ENCODE data around the gene PKIB.

PKIB gene

DNA sequence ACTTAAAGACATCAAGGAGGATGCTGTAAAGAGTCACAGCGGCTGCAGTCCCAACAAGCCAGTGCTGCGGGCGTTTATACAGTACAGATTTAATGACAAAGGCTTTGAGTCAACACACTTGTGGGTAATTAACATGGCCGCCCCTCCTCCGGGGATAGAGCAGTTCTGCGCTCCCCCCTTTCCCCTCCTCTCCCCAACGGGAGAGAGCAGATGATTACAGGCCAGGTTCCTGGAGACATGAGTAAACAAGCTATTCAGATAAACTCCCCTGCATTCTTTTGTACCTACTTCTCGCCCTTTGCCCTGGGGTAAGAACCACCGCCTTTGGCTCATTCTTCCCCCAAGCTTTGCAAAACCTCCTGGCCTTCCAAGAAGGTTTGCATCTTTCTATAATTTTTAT is 145.7 kb downstream of the PKIB start:
- TF ChIP-seq CREB1 (IDR thresholded peaks at IDR 0.05; ENCODE audit: low read depth) = no peak
- TF ChIP-seq MAX (IDR thresholded peaks at IDR 0.05) = no peak
- TF ChIP-seq TAF1 (IDR thresholded peaks at IDR 0.05; ENCODE audit: low read depth) = no peak

DNA sequence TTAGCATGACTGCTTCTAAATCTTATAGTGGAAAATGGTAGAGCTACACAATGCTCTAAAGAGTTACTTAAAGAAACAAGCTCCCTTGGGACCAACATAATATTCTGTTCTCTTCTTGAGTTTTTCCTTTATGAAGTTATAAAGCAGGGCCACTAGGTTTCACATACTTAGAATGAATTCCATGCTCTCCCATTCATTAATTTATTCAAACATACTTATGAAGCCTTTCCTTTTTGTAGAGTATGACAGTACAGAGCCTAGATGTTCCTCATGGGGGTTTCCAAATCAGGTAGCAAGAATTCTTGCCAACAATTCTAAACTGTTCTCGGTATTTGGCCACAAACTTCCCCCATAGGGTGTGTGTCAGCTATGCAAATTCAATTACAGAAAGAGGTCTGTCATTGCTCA is 148.7 kb downstream of the PKIB start:
- no peak for TF ChIP-seq FOXM1 (IDR thresholded peaks at IDR 0.05; ENCODE audit: borderline replicate concordance, low read depth)
- TF ChIP-seq EP300 (IDR thresholded peaks at IDR 0.05; ENCODE audit: borderline replicate concordance) = no peak
- no peak for TF ChIP-seq CREB1 (IDR thresholded peaks at IDR 0.05; ENCODE audit: low read depth)
- TF ChIP-seq TEAD4 (IDR thresholded peaks at IDR 0.05) = no peak
- TF ChIP-seq EGR1 (IDR thresholded peaks at IDR 0.05) = no peak
- TF ChIP-seq RAD21 (IDR thresholded peaks at IDR 0.05; ENCODE audit: low read depth) = no peak
- TF ChIP-seq, protein P1, sequence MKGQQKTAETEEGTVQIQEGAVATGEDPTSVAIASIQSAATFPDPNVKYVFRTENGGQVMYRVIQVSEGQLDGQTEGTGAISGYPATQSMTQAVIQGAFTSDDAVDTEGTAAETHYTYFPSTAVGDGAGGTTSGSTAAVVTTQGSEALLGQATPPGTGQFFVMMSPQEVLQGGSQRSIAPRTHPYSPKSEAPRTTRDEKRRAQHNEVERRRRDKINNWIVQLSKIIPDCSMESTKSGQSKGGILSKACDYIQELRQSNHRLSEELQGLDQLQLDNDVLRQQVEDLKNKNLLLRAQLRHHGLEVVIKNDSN (IDR thresholded peaks at IDR 0.05) = no peak
- no peak for TF ChIP-seq NFIC (IDR thresholded peaks at IDR 0.05)
- TF ChIP-seq TCF12 (IDR thresholded peaks at IDR 0.05; ENCODE audit: low read depth) = no peak
- TF ChIP-seq ZBTB7A (IDR thresholded peaks at IDR 0.05; ENCODE audit: low read depth) = no peak
- TF ChIP-seq REST (IDR thresholded peaks at IDR 0.05; ENCODE audit: low read depth) = no peak

GRCh38 chr6:122760330-122760729 is 150.1 kb downstream of the PKIB start:
- no peak for TF ChIP-seq TEAD4 (IDR thresholded peaks at IDR 0.05)
- TF ChIP-seq NFIC (IDR thresholded peaks at IDR 0.05) = no peak
- TF ChIP-seq, protein P1 (IDR thresholded peaks at IDR 0.05) = no peak
- no peak for TF ChIP-seq RAD21 (IDR thresholded peaks at IDR 0.05; ENCODE audit: low read depth)
- TF ChIP-seq CEBPB (IDR thresholded peaks at IDR 0.05) = no peak
- no peak for TF ChIP-seq YY1 (IDR thresholded peaks at IDR 0.05; ENCODE audit: low read depth)
- no peak for TF ChIP-seq REST (IDR thresholded peaks at IDR 0.05; ENCODE audit: low read depth)
- TF ChIP-seq ZBTB7A (IDR thresholded peaks at IDR 0.05; ENCODE audit: low read depth) = no peak
- no peak for TF ChIP-seq TCF12 (IDR thresholded peaks at IDR 0.05; ENCODE audit: low read depth)
- no peak for TF ChIP-seq TAF1 (IDR thresholded peaks at IDR 0.05; ENCODE audit: low read depth)
- TF ChIP-seq EGR1 (IDR thresholded peaks at IDR 0.05) = no peak
- no peak for TF ChIP-seq FOXM1 (IDR thresholded peaks at IDR 0.05; ENCODE audit: borderline replicate concordance, low read depth)
- TF ChIP-seq MAX (IDR thresholded peaks at IDR 0.05) = no peak

GRCh38 chr6:122766256-122766655 is 156.1 kb downstream of the PKIB start:
- no peak for TF ChIP-seq TAF1 (IDR thresholded peaks at IDR 0.05; ENCODE audit: low read depth)
- TF ChIP-seq EGR1 (IDR thresholded peaks at IDR 0.05) = no peak
- no peak for TF ChIP-seq FOXM1 (IDR thresholded peaks at IDR 0.05; ENCODE audit: borderline replicate concordance, low read depth)
- no peak for TF ChIP-seq RAD21 (IDR thresholded peaks at IDR 0.05; ENCODE audit: low read depth)
- no peak for TF ChIP-seq YY1 (IDR thresholded peaks at IDR 0.05; ENCODE audit: low read depth)
- no peak for TF ChIP-seq TEAD4 (IDR thresholded peaks at IDR 0.05)
- TF ChIP-seq NFIC (IDR thresholded peaks at IDR 0.05) = no peak
- no peak for TF ChIP-seq CEBPB (IDR thresholded peaks at IDR 0.05)
- no peak for TF ChIP-seq CREB1 (IDR thresholded peaks at IDR 0.05; ENCODE audit: low read depth)

GRCh38 chr6:122770835-122771601 is 160.8 kb downstream of the PKIB start:
- no peak for TF ChIP-seq CEBPB (IDR thresholded peaks at IDR 0.05)
- no peak for TF ChIP-seq RAD21 (IDR thresholded peaks at IDR 0.05; ENCODE audit: low read depth)
- TF ChIP-seq FOXM1 (IDR thresholded peaks at IDR 0.05; ENCODE audit: borderline replicate concordance, low read depth) = no peak
- no peak for TF ChIP-seq ZBTB7A (IDR thresholded peaks at IDR 0.05; ENCODE audit: low read depth)
- no peak for TF ChIP-seq NFIC (IDR thresholded peaks at IDR 0.05)
- no peak for TF ChIP-seq TCF12 (IDR thresholded peaks at IDR 0.05; ENCODE audit: low read depth)
- no peak for TF ChIP-seq EP300 (IDR thresholded peaks at IDR 0.05; ENCODE audit: borderline replicate concordance)
- no peak for TF ChIP-seq TAF1 (IDR thresholded peaks at IDR 0.05; ENCODE audit: low read depth)
- no peak for TF ChIP-seq EGR1 (IDR thresholded peaks at IDR 0.05)

Measured in Ishikawa (cell line).